SK-N-SH treated with all-trans-retinoic acid at 6 μM for 48 hours (cell line): ENCODE data around the gene TGIF1.
A peak's percentile ranks its signal among the peaks of the same experiment; 100 is the strongest.

Experiments
- ATAC-seq: fragments of 200-7000 bp; cut with Tn5 transposase; 3 replicates; pipeline ENCODE4 v1.9.1; 2020; ENCODE audit warnings: mild to moderate bottlenecking, moderate library complexity
- BACH2 ChIP-seq: fragments of 250-450 bp; sonication (Bioruptor Pico); IDR thresholded peaks from 2 replicates; pipeline ENCODE4 v1.9.0; 2021; ENCODE audit warnings: mild to moderate bottlenecking, borderline replicate concordance
- CSDC2 ChIP-seq: fragments of 250-450 bp; sonication (Bioruptor Pico); IDR thresholded peaks from 2 replicates; pipeline ENCODE4 v1.5.0; 2020; ENCODE audit warnings: mild to moderate bottlenecking, moderate library complexity
- ESRRG ChIP-seq: fragments of 250-450 bp; sonication (Bioruptor Pico); IDR thresholded peaks from 2 replicates; pipeline ENCODE4 v1.6.1; 2021; ENCODE audit warnings: mild to moderate bottlenecking
- GLIS3 ChIP-seq: fragments of 250-450 bp; sonication (Bioruptor Pico); IDR thresholded peaks from 2 replicates; pipeline ENCODE4 v1.5.0; 2020; ENCODE audit warnings: mild to moderate bottlenecking, moderate library complexity
- ISL1 ChIP-seq: fragments of 250-450 bp; sonication (Bioruptor Pico); IDR thresholded peaks from 2 replicates; pipeline ENCODE4 v2.1.2; 2022; ENCODE audit warnings: mild to moderate bottlenecking, moderate library complexity
- OSR1 ChIP-seq: fragments of 250-450 bp; sonication (Bioruptor Pico); IDR thresholded peaks from 2 replicates; pipeline ENCODE4 v1.8.0; 2022; ENCODE audit warnings: moderate library complexity, mild to moderate bottlenecking, inconsistent platforms
- PPARA ChIP-seq: fragments of 250-450 bp; sonication (Bioruptor Pico); IDR thresholded peaks from 2 replicates; pipeline ENCODE4 v1.5.0; 2020; ENCODE audit warnings: mild to moderate bottlenecking, borderline replicate concordance
- RARB ChIP-seq: fragments of 250-450 bp; sonication (Bioruptor Pico); IDR thresholded peaks from 2 replicates; pipeline ENCODE4 v1.8.0; 2021; ENCODE audit warnings: mild to moderate bottlenecking, moderate library complexity
- SNAI2 ChIP-seq: fragments of 250-450 bp; sonication (Bioruptor Pico); IDR thresholded peaks from 2 replicates; pipeline ENCODE4 v1.5.0; 2020; ENCODE audit warnings: mild to moderate bottlenecking, moderate library complexity
- TCF4 ChIP-seq: fragments of 250-450 bp; sonication (Bioruptor Pico); IDR thresholded peaks from 2 replicates; pipeline ENCODE4 v1.8.0; 2021; ENCODE audit warnings: mild to moderate bottlenecking, moderate library complexity, borderline replicate concordance
- TOX ChIP-seq: fragments of 250-450 bp; sonication (Bioruptor Pico); IDR thresholded peaks from 2 replicates; pipeline ENCODE4 v1.8.0; 2021; ENCODE audit warnings: mild to moderate bottlenecking, moderate library complexity, borderline replicate concordance
- ZC3H10 ChIP-seq: fragments of 250-450 bp; sonication (Bioruptor Pico); IDR thresholded peaks from 2 replicates; pipeline ENCODE4 v1.5.1; 2021; ENCODE audit warnings: mild to moderate bottlenecking, moderate library complexity
- ZFP3 ChIP-seq: fragments of 250-450 bp; sonication (Bioruptor Pico); IDR thresholded peaks from 2 replicates; pipeline ENCODE4 v1.5.0; 2020; ENCODE audit warnings: mild to moderate bottlenecking, moderate library complexity
- ZFP30 ChIP-seq: fragments of 450-650 bp; formaldehyde crosslinking; IDR thresholded peaks from 2 replicates; pipeline ENCODE4 v1.5.0; 2022; ENCODE audit warnings: mild to moderate bottlenecking, moderate library complexity
- ZNF565 ChIP-seq: fragments of 450-650 bp; formaldehyde crosslinking; conservative IDR thresholded peaks from 2 replicates; pipeline ENCODE4 v1.5.0; 2020; ENCODE audit warnings: low read depth, mild to moderate bottlenecking, moderate library complexity
- ZNF70 ChIP-seq: fragments of 450-650 bp; formaldehyde crosslinking; IDR thresholded peaks from 2 replicates; pipeline ENCODE4 v1.5.0; 2020; ENCODE audit warnings: mild to moderate bottlenecking, moderate library complexity
- ZNF8 ChIP-seq: fragments of 450-650 bp; formaldehyde crosslinking; IDR thresholded peaks from 2 replicates; pipeline ENCODE4 v1.5.0; 2020; ENCODE audit warnings: mild to moderate bottlenecking, moderate library complexity
- TF ChIP-seq, protein P1 (sequence below): fragments of 250-450 bp; sonication (Bioruptor Pico); IDR thresholded peaks from 2 replicates; pipeline ENCODE4 v1.5.1; 2021; ENCODE audit warnings: mild to moderate bottlenecking, moderate library complexity
- TF ChIP-seq, protein P2 (sequence below): fragments of 250-450 bp; sonication (Bioruptor Pico); IDR thresholded peaks from 2 replicates; pipeline ENCODE4 v1.8.0; 2021; ENCODE audit warnings: low read depth, mild to moderate bottlenecking, moderate library complexity, borderline replicate concordance
- TF ChIP-seq, protein P3 (sequence below): fragments of 250-450 bp; sonication (Bioruptor Pico); IDR thresholded peaks from 2 replicates; pipeline ENCODE4 v1.8.0; 2020; ENCODE audit warnings: mild to moderate bottlenecking, moderate library complexity, borderline replicate concordance
- TF ChIP-seq, protein P4 (sequence below): fragments of 250-450 bp; sonication (Bioruptor Pico); IDR thresholded peaks from 2 replicates; pipeline ENCODE4 v1.5.1; 2020; ENCODE audit warnings: low read depth, mild to moderate bottlenecking, moderate library complexity
- TF ChIP-seq, protein P5 (sequence below): fragments of 250-450 bp; sonication (Bioruptor Pico); IDR thresholded peaks from 2 replicates; pipeline ENCODE4 v1.5.0; 2020; ENCODE audit warnings: mild to moderate bottlenecking, moderate library complexity

TGIF1 gene

DNA sequence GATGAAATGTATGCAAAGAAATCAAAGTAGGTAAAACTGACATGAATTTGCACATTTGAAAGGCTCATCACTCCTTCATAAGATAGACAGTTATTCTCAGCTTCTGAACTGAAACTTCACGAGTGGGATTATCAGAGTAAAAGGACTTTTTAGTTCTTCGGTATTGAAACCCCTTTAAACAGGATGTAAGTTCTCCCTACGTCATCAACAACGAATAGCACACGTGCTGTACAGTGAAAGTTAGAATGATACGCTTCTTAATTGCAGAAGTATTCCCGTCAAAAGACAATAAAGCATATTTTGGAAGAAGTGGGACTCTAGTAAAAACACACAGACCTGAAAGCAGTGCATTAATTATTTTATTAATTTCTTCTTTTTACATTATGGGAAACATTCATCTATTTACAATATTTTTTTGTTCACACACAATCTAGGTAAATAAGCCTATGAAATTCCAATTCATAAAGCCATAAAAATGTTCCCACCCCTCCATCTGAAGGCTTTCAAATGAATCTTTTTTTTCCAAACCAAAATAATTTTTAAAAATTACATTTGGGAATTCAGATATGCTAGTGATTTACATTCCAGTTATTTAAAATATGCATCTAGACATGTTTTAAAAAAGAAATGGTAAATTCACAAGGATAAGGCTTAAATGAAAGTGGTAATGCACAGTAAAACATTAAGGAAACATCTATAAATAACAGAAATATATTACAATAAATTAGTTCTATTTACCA lies 45.9 kb downstream of the TGIF1 start:
- TF ChIP-seq, protein P1, sequence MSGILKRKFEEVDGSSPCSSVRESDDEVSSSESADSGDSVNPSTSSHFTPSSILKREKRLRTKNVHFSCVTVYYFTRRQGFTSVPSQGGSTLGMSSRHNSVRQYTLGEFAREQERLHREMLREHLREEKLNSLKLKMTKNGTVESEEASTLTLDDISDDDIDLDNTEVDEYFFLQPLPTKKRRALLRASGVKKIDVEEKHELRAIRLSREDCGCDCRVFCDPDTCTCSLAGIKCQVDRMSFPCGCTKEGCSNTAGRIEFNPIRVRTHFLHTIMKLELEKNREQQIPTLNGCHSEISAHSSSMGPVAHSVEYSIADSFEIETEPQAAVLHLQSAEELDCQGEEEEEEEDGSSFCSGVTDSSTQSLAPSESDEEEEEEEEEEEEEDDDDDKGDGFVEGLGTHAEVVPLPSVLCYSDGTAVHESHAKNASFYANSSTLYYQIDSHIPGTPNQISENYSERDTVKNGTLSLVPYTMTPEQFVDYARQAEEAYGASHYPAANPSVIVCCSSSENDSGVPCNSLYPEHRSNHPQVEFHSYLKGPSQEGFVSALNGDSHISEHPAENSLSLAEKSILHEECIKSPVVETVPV: no peak
- TF ChIP-seq BACH2 (CRISPR knock-in tag) (no peak), ISL1 (CRISPR knock-in tag) (no peak), ZC3H10 (CRISPR knock-in tag) (no peak), CSDC2 (CRISPR knock-in tag) (no peak), GLIS3 (CRISPR knock-in tag) (no peak), PPARA (no peak), SNAI2 (CRISPR knock-in tag) (no peak), OSR1 (CRISPR knock-in tag) (no peak), ZNF565 (CRISPR knock-in tag) (no peak), ZFP3 (CRISPR knock-in tag) (no peak), ZNF8 (CRISPR knock-in tag) (no peak), ZFP30 (CRISPR knock-in tag) (no peak), ZNF70 (no peak), ESRRG (CRISPR knock-in tag) (no peak)
- TF ChIP-seq, protein P2, sequence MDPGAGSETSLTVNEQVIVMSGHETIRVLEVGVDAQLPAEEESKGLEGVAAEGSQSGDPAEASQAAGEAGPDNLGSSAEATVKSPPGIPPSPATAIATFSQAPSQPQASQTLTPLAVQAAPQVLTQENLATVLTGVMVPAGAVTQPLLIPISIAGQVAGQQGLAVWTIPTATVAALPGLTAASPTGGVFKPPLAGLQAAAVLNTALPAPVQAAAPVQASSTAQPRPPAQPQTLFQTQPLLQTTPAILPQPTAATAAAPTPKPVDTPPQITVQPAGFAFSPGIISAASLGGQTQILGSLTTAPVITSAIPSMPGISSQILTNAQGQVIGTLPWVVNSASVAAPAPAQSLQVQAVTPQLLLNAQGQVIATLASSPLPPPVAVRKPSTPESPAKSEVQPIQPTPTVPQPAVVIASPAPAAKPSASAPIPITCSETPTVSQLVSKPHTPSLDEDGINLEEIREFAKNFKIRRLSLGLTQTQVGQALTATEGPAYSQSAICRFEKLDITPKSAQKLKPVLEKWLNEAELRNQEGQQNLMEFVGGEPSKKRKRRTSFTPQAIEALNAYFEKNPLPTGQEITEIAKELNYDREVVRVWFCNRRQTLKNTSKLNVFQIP (CRISPR knock-in tag): no peak
- TF ChIP-seq, protein P3, sequence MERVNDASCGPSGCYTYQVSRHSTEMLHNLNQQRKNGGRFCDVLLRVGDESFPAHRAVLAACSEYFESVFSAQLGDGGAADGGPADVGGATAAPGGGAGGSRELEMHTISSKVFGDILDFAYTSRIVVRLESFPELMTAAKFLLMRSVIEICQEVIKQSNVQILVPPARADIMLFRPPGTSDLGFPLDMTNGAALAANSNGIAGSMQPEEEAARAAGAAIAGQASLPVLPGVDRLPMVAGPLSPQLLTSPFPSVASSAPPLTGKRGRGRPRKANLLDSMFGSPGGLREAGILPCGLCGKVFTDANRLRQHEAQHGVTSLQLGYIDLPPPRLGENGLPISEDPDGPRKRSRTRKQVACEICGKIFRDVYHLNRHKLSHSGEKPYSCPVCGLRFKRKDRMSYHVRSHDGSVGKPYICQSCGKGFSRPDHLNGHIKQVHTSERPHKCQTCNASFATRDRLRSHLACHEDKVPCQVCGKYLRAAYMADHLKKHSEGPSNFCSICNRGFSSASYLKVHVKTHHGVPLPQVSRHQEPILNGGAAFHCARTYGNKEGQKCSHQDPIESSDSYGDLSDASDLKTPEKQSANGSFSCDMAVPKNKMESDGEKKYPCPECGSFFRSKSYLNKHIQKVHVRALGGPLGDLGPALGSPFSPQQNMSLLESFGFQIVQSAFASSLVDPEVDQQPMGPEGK (CRISPR knock-in tag): no peak
- TF ChIP-seq, all 23 proteins: peak for 0
- ATAC-seq: no peak

DNA sequence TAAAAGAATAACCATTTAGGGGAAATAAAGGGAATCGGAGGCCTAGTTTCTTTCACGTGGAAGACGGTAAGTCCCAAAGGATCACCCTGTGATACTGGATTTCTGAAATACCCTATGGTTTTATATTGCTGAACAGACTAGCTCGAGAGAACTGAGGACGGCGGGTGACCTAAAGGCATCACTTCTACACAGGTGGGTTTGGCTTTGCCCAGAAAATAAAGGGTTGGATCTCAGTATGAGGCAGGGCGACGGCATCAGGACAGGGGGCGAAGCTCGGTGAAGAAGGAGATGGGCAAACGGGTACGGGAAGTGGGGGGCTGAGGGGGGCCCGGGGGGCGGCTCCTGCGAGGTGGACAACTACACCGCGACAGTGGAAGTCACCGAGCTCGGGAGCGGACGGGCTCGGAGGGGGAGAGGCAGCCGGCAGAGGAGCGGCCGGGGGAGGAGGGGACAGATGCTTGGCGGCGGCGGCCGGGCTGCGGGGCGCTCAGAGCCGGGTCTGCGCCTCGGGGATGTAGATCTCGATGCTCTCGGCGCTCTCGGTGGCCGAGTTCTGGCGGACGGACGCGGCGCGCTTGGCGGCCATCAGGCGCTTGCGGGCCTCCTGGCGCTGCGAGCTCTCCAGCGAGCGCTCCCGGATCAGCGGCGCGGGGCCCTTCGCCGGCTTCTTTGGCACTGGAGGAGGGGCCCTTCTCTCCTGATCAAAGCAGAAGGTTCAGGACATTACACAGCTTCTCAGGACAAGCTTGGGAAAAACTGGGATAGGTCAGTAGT lies 48.9 kb downstream of the TGIF1 start:
- TF ChIP-seq ZNF70: no peak
- TF ChIP-seq, protein P4, sequence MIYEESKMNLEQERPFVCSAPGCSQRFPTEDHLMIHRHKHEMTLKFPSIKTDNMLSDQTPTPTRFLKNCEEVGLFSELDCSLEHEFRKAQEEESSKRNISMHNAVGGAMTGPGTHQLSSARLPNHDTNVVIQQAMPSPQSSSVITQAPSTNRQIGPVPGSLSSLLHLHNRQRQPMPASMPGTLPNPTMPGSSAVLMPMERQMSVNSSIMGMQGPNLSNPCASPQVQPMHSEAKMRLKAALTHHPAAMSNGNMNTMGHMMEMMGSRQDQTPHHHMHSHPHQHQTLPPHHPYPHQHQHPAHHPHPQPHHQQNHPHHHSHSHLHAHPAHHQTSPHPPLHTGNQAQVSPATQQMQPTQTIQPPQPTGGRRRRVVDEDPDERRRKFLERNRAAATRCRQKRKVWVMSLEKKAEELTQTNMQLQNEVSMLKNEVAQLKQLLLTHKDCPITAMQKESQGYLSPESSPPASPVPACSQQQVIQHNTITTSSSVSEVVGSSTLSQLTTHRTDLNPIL (CRISPR knock-in tag): no peak
- peak; percentile 94 for ATAC-seq

DNA sequence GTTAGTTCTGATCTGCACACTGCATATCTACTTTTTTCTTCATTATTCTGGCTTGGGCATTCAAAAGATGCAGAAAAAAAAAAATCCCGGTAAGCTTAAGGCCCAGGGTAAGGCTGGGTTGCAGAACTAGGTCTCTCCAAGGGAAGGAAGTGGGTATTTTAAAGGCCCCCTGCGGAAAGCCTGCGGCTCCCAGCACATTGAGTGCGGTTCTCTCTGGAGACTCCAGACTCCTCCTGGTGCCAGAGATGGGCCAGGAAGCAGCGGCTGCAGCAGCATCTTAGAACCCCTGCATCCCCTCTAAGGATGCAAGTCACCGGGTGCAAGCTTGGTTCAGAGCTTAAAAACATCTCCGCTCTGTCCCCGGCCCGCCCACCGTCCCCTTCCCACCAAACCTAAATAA lies 49.5 kb downstream of the TGIF1 start:
- peak; percentile 70 for ATAC-seq
- TF ChIP-seq, protein P5, sequence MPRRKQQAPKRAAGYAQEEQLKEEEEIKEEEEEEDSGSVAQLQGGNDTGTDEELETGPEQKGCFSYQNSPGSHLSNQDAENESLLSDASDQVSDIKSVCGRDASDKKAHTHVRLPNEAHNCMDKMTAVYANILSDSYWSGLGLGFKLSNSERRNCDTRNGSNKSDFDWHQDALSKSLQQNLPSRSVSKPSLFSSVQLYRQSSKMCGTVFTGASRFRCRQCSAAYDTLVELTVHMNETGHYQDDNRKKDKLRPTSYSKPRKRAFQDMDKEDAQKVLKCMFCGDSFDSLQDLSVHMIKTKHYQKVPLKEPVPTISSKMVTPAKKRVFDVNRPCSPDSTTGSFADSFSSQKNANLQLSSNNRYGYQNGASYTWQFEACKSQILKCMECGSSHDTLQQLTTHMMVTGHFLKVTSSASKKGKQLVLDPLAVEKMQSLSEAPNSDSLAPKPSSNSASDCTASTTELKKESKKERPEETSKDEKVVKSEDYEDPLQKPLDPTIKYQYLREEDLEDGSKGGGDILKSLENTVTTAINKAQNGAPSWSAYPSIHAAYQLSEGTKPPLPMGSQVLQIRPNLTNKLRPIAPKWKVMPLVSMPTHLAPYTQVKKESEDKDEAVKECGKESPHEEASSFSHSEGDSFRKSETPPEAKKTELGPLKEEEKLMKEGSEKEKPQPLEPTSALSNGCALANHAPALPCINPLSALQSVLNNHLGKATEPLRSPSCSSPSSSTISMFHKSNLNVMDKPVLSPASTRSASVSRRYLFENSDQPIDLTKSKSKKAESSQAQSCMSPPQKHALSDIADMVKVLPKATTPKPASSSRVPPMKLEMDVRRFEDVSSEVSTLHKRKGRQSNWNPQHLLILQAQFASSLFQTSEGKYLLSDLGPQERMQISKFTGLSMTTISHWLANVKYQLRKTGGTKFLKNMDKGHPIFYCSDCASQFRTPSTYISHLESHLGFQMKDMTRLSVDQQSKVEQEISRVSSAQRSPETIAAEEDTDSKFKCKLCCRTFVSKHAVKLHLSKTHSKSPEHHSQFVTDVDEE (CRISPR knock-in tag): no peak
- TF ChIP-seq GLIS3 (CRISPR knock-in tag): no peak
- TF ChIP-seq TCF4: no peak
- TF ChIP-seq ZC3H10 (CRISPR knock-in tag): no peak
- no peak for TF ChIP-seq OSR1 (CRISPR knock-in tag)
- no peak for TF ChIP-seq RARB
- no peak for TF ChIP-seq PPARA
- TF ChIP-seq, protein P4 (CRISPR knock-in tag): no peak
- TF ChIP-seq ISL1 (CRISPR knock-in tag): no peak
- TF ChIP-seq ESRRG (CRISPR knock-in tag): no peak
- no peak for TF ChIP-seq ZFP30 (CRISPR knock-in tag)
- TF ChIP-seq TOX (CRISPR knock-in tag): no peak
- no peak for TF ChIP-seq SNAI2 (CRISPR knock-in tag)
- TF ChIP-seq, all 23 proteins: peak for 0
